ENCODE results near the gene GJA10. TPM values are rescaled to one million over a fixed set of nuclear protein-coding genes. Genes with fewer than 3 reads are reported as not detected.
"Not testable (repeated sequence)": the region's sequence is repeated elsewhere in the genome, so short reads cannot be mapped to it uniquely, and the experiment has no call there.

GJA10 gene
- total RNA-seq (2014; rRNA removed; shearing (Covaris generic)) (not detected in 2 replicates), total RNA-seq (2022) (not detected in 2 replicates), Bru-seq, nascent RNA (not detected), BruChase-seq, experiment 1, labeled RNA remaining after a 6-hour chase (not detected), BruChase-seq, experiment 2, labeled RNA remaining after a 2-hour chase (percentile 5 among the genes with signal in this experiment)
- long read RNA-seq, result 0 reads

GRCh38 chr6:89894169-89894568, at the start of gene GJA10:
Gene GJA10, plus strand, starts transcription at chr6:89894469. Its CDS starts 0 bp downstream, at chr6:89894469.
- no peak for DNase-seq (ENCODE audit: low spot score)
- CTCF ChIA-PET (ENCODE audit: unreplicated experiment), result no interaction called here
- Histone ChIP-seq H4K20me1 (ENCODE audit: insufficient read depth, low read length) (no peaks in the 10 kb centered on the region), H3K4me3 (ENCODE audit: low read depth, low read length, poor library complexity, severe bottlenecking) (no peak within 1 kb of the TSS), H3K27ac (ENCODE audit: low read depth, low read length, poor library complexity, severe bottlenecking) (no peak within 1 kb of the TSS), H3K9me3 (ENCODE audit: low read length) (no peaks in the 10 kb centered on the region), H3K4me2 (ENCODE audit: low read length) (no peak within 1 kb of the TSS), H3K79me2 (ENCODE audit: insufficient read depth, low read depth, low read length) (no peaks in the 10 kb centered on the region), H3K4me1 (ENCODE audit: insufficient read depth, low read length, poor library complexity, severe bottlenecking) (no peaks in the 10 kb centered on the region), H3K9me2 (ENCODE audit: insufficient read depth, low read length) (no peaks in the 10 kb centered on the region), H2AFZ (ENCODE audit: low read length) (no peak within 1 kb of the TSS), H3K36me3 (ENCODE audit: insufficient read depth, low read length) (no peaks in the 10 kb centered on the region)
- TF ChIP-seq, protein P1, sequence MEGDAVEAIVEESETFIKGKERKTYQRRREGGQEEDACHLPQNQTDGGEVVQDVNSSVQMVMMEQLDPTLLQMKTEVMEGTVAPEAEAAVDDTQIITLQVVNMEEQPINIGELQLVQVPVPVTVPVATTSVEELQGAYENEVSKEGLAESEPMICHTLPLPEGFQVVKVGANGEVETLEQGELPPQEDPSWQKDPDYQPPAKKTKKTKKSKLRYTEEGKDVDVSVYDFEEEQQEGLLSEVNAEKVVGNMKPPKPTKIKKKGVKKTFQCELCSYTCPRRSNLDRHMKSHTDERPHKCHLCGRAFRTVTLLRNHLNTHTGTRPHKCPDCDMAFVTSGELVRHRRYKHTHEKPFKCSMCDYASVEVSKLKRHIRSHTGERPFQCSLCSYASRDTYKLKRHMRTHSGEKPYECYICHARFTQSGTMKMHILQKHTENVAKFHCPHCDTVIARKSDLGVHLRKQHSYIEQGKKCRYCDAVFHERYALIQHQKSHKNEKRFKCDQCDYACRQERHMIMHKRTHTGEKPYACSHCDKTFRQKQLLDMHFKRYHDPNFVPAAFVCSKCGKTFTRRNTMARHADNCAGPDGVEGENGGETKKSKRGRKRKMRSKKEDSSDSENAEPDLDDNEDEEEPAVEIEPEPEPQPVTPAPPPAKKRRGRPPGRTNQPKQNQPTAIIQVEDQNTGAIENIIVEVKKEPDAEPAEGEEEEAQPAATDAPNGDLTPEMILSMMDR (conservative IDR thresholded peaks at IDR 0.05; ENCODE audit: low read length), result no peak
- no peak for TF ChIP-seq EZH2phosphoT487 (IDR thresholded peaks at IDR 0.05; ENCODE audit: borderline replicate concordance, low read depth, low read length)
- no TSS peak for BruUV-seq (replicated peaks)
- intact Hi-C loops (cut with micrococcal nuclease; ENCODE audit: unreplicated experiment), result no loop called here
- POLR2A ChIA-PET, result no interaction called here

GRCh38 chr6:89847513-89847912, 46.8 kb upstream of the GJA10 start:
- H3K4me1 ChIP-seq (ENCODE audit: insufficient read depth, low read length, poor library complexity, severe bottlenecking); H3K4me2 ChIP-seq (ENCODE audit: low read length); CTCF ChIA-PET (ENCODE audit: unreplicated experiment); H3K9me2 ChIP-seq (ENCODE audit: insufficient read depth, low read length); DNase-seq (ENCODE audit: low spot score); H3K9me3 ChIP-seq (ENCODE audit: low read length); H3K27ac ChIP-seq (ENCODE audit: low read depth, low read length, poor library complexity, severe bottlenecking); H2AFZ ChIP-seq (ENCODE audit: low read length); H3K4me3 ChIP-seq (ENCODE audit: low read depth, low read length, poor library complexity, severe bottlenecking); BruUV-seq (replicated peaks); intact Hi-C loops (cut with micrococcal nuclease; ENCODE audit: unreplicated experiment); H4K20me1 ChIP-seq (ENCODE audit: insufficient read depth, low read length): not testable (repeated sequence)
- POLR2A ChIA-PET, result interaction anchor here (0.6 to 1.0 kb wide), 2 partner anchors 10 to 27 kb away, joined by 3 read pairs; no protein-coding TSS in a partner anchor
- Histone ChIP-seq H3K79me2 (ENCODE audit: insufficient read depth, low read depth, low read length) (peaks cover 63% of the 10 kb centered on the region), H3K36me3 (ENCODE audit: insufficient read depth, low read length) (peaks cover 82% of the 10 kb centered on the region)

DNA sequence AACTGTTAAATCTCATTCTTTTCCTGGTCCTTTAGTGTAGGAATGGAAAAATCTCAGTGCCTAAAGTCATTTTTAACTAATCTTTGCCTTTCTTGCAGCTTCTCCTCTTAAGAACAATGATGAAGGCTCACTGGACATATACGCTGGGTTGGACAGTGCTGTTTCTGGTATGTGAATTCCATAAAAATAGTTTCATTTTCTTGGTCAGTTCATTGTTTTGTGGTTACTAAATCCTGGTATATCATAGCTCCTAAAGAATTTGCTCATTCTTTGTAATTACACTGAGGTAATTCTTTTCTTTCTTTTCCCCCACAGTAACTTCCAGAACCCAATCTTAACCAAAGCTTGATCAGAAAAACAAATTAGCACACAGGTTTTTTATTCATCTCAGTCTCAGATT, 41.2 kb upstream of the GJA10 start:
- H3K4me3 ChIP-seq (ENCODE audit: low read depth, low read length, poor library complexity, severe bottlenecking), result no peak overlapping the region
- H3K27ac ChIP-seq (ENCODE audit: low read depth, low read length, poor library complexity, severe bottlenecking), result no peak overlapping the region
- H3K9me3 ChIP-seq (ENCODE audit: low read length), result no peaks in the 10 kb centered on the region
- BruUV-seq (replicated peaks), result no TSS peak
- CTCF ChIA-PET (ENCODE audit: unreplicated experiment), result no interaction called here
- peaks cover 19% of the 10 kb centered on the region; the same call in 1 of the 2 replicates for H3K79me2 ChIP-seq (ENCODE audit: insufficient read depth, low read depth, low read length)
- H3K4me2 ChIP-seq (ENCODE audit: low read length), result no peak overlapping the region
- TF ChIP-seq, protein P1 (conservative IDR thresholded peaks at IDR 0.05; ENCODE audit: low read length), result no peak
- no peak for TF ChIP-seq EZH2phosphoT487 (IDR thresholded peaks at IDR 0.05; ENCODE audit: borderline replicate concordance, low read depth, low read length)
- intact Hi-C loops (cut with micrococcal nuclease; ENCODE audit: unreplicated experiment), result no loop called here
- DNase-seq (ENCODE audit: low spot score), result no peak
- no peaks in the 10 kb centered on the region for H3K4me1 ChIP-seq (ENCODE audit: insufficient read depth, low read length, poor library complexity, severe bottlenecking)
- POLR2A ChIA-PET, result interaction anchor here (0.6 to 0.8 kb wide), 3 partner anchors 9 to 45 kb away, joined by 3 read pairs; no protein-coding TSS in a partner anchor
- peaks cover 5% of the 10 kb centered on the region for H4K20me1 ChIP-seq (ENCODE audit: insufficient read depth, low read length)
- no peaks in the 10 kb centered on the region for H3K9me2 ChIP-seq (ENCODE audit: insufficient read depth, low read length)
- no peak overlapping the region for H2AFZ ChIP-seq (ENCODE audit: low read length)
- peaks cover 98% of the 10 kb centered on the region for H3K36me3 ChIP-seq (ENCODE audit: insufficient read depth, low read length)
